Karpas-422 (cell line): Measurements from ENCODE around the gene CAMSAP2. TPM values are rescaled to one million over a fixed set of nuclear protein-coding genes. Genes with fewer than 3 reads are reported as not detected.

ENCODE experiments used
- DNase-seq: peaks from one replicate; pipeline ENCODE4 v3.0.0-alpha.2; 2015
- H2AFZ ChIP-seq: fragments of 200-600 bp; sonication (generic); 2 replicates; pipeline ENCODE4 v1.6.1; 2014; ENCODE audit warnings: antibody characterized with exemption, low read length, mixed read lengths
- H3K27ac ChIP-seq: fragments of 200-600 bp; sonication (generic); 2 replicates; pipeline ENCODE4 v1.5.1; 2014; ENCODE audit warnings: mild to moderate bottlenecking, low read length, moderate library complexity
- H3K27me3 ChIP-seq: fragments of 200-600 bp; sonication (generic); 2 replicates; pipeline ENCODE4 v1.6.1; 2014; ENCODE audit warnings: low read length, mixed read lengths
- H3K36me3 ChIP-seq: fragments of 200-600 bp; sonication (generic); 2 replicates; pipeline ENCODE4 v1.6.1; 2014; ENCODE audit warnings: low read length, mixed read lengths; ENCODE audit not compliant: insufficient read depth
- H3K4me1 ChIP-seq: fragments of 200-600 bp; sonication (generic); 2 replicates; pipeline ENCODE4 v1.6.1; 2014; ENCODE audit warnings: mild to moderate bottlenecking, low read length, mixed read lengths
- H3K4me2 ChIP-seq: fragments of 200-600 bp; sonication (generic); 2 replicates; pipeline ENCODE4 v1.6.1; 2014; ENCODE audit warnings: low read length, low read depth, mild to moderate bottlenecking; ENCODE audit not compliant: poor library complexity, severe bottlenecking
- H3K4me3 ChIP-seq: fragments of 200-600 bp; sonication (generic); 2 replicates; pipeline ENCODE4 v1.5.1; 2014; ENCODE audit warnings: mild to moderate bottlenecking, antibody characterized with exemption, low read length, mixed read lengths
- H3K79me2 ChIP-seq: fragments of 200-600 bp; sonication (generic); 2 replicates; pipeline ENCODE4 v1.6.1; 2014; ENCODE audit warnings: mild to moderate bottlenecking, low read length, mixed read lengths
- H3K9ac ChIP-seq: fragments of 200-600 bp; sonication (generic); 2 replicates; pipeline ENCODE4 v1.6.0; 2014; ENCODE audit warnings: low read length
- H3K9me2 ChIP-seq: fragments of 200-600 bp; sonication (generic), shearing (Covaris generic); replicated peaks from 2 replicates; pipeline ENCODE4 v1.6.0; 2014; ENCODE audit warnings: mild to moderate bottlenecking, low read length, moderate library complexity; ENCODE audit not compliant: insufficient read depth
- H3K9me3 ChIP-seq: fragments of 300-700, 200-600 bp; sonication (generic); 2 replicates; pipeline ENCODE4 v1.6.1; 2014; ENCODE audit warnings: low read length, mixed read lengths
- H4K20me1 ChIP-seq: fragments of 200-600 bp; sonication (generic); 2 replicates; pipeline ENCODE4 v1.6.1; 2014; ENCODE audit warnings: mild to moderate bottlenecking, antibody characterized with exemption, low read length, low read depth; ENCODE audit not compliant: insufficient read depth
- total RNA-seq: library from RNA; depleted of rRNA; stranded (reverse); fragments of >200 nt; shearing (Covaris generic); gene quantifications from 2 replicates; pipeline ENCODE4 v1.2.3, GENCODE V29; 2014; ENCODE audit warnings: low replicate concordance

The CAMSAP2 gene
- total RNA-seq, 1 experiment from 2014 or later = 56.5 TPM

DNA sequence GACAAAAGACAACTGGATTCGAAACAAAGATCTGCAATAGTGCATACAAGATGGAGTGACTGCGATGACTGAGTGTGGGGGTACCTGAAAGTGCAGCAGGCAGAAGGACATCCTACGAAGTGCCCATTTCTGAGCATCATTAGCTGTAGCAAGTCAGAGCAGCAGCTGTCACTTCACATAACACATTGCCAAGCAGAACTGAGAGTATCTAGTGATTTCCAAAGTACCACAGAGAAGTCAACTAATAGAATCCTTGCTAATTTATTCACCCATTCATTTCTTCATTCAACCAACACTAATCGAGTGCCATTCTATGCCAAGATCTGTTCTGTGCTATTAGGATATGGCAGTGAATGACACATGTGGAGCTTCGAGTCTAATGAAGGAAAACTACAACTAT lies 31.6 kb upstream of the CAMSAP2 start:
- Histone ChIP-seq H2AFZ (no peak overlapping the region), H3K4me3 (no peak overlapping the region), H3K27ac (no peak overlapping the region), H4K20me1 (no peaks in the 10 kb centered on the region), H3K9me2 (no peaks in the 10 kb centered on the region), H3K4me2 (no peak overlapping the region), H3K36me3 (no peaks in the 10 kb centered on the region), H3K27me3 (no peaks in the 10 kb centered on the region), H3K9ac (no peak overlapping the region), H3K4me1 (no peaks in the 10 kb centered on the region; the same call in 1 of the 2 replicates), H3K79me2 (no peaks in the 10 kb centered on the region), H3K9me3 (no peaks in the 10 kb centered on the region)
- DNase-seq = no peak

GRCh38 chr1:200708161-200708560 lies 30.5 kb upstream of the CAMSAP2 start:
- no peaks in the 10 kb centered on the region for H3K27me3 ChIP-seq
- no peak overlapping the region for H3K27ac ChIP-seq
- no peaks in the 10 kb centered on the region for H3K9me3 ChIP-seq
- H3K4me1 ChIP-seq = no peaks in the 10 kb centered on the region; the same call in 1 of the 2 replicates
- H3K9ac ChIP-seq = no peak overlapping the region
- H3K4me3 ChIP-seq = no peak overlapping the region
- no peaks in the 10 kb centered on the region for H3K36me3 ChIP-seq
- no peak for DNase-seq
- no peak overlapping the region for H3K4me2 ChIP-seq
- no peaks in the 10 kb centered on the region for H4K20me1 ChIP-seq
- H3K9me2 ChIP-seq = no peaks in the 10 kb centered on the region
- no peak overlapping the region for H2AFZ ChIP-seq
- no peaks in the 10 kb centered on the region for H3K79me2 ChIP-seq

- Histone ChIP-seq H2AFZ (no peak overlapping the region), H3K36me3 (no peaks in the 10 kb centered on the region), H3K27me3 (no peaks in the 10 kb centered on the region), H3K9me2 (no peaks in the 10 kb centered on the region), H3K4me3 (no peak overlapping the region), H3K9ac (no peak overlapping the region), H3K79me2 (no peaks in the 10 kb centered on the region), H3K9me3 (no peaks in the 10 kb centered on the region), H3K27ac (no peak overlapping the region), H4K20me1 (no peaks in the 10 kb centered on the region), H3K4me2 (no peak overlapping the region), H3K4me1 (no peaks in the 10 kb centered on the region)
- no peak for DNase-seq
Measured at GRCh38 chr1:200708769-200709168, 29.9 kb upstream of the CAMSAP2 start.

- no peak overlapping the region for H2AFZ ChIP-seq
- no peaks in the 10 kb centered on the region for H3K36me3 ChIP-seq
- H3K9me2 ChIP-seq = no peaks in the 10 kb centered on the region
Measured at GRCh38 chr1:200710166-200710565, 28.5 kb upstream of the CAMSAP2 start.

DNA sequence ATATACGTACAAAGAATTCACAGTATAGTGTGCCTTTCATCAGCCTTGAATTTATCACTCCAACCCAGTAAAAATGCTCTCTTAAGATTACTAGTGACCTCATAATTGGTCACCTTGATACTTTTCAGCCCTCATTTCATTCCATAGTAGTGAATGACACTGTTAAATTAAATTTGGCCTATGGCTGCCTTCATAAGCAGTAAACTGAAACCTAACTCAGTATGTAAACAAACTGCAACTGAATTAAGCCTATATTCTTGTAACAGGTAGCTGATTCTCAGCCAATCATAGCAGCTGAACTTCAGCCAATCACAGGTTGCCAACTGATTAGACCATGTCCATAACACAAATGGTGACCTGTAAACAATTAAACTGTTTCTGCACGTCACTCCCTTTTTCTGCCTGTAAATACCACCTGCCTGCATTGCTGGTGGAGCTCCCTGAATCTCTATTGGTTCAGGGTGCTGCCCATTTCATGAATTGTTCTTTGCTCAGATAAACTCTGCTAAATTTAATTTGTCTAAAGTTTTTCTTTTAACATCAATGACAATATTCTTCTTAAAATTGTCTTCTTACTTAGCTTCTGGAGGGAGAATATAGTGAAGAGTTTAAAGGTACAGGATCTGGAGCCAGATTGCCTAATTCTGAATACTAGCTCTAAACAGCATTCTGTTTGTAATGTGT lies 24.0 kb upstream of the CAMSAP2 start:
- Histone ChIP-seq H4K20me1 (no peaks in the 10 kb centered on the region), H3K4me1 (peaks cover 2% of the 10 kb centered on the region; the same call in 1 of the 2 replicates), H3K4me3 (no peak overlapping the region), H3K79me2 (no peaks in the 10 kb centered on the region), H3K4me2 (no peak overlapping the region), H3K27me3 (peaks cover 3% of the 10 kb centered on the region; the same call in 1 of the 2 replicates), H3K9me3 (no peaks in the 10 kb centered on the region), H3K9ac (no peak overlapping the region), H3K36me3 (no peaks in the 10 kb centered on the region), H3K9me2 (no peaks in the 10 kb centered on the region), H3K27ac (no peak overlapping the region), H2AFZ (no peak overlapping the region)
- DNase-seq = no peak

More at GRCh38 chr1:200710166-200710565, 28.5 kb upstream of the CAMSAP2 start:
- Histone ChIP-seq H3K9ac (no peak overlapping the region), H3K27me3 (no peaks in the 10 kb centered on the region), H4K20me1 (no peaks in the 10 kb centered on the region), H3K4me1 (no peaks in the 10 kb centered on the region), H3K4me3 (no peak overlapping the region), H3K79me2 (no peaks in the 10 kb centered on the region), H3K4me2 (no peak overlapping the region), H3K9me3 (no peaks in the 10 kb centered on the region), H3K27ac (no peak overlapping the region)
- DNase-seq = no peak

- Histone ChIP-seq H2AFZ (no peak overlapping the region), H3K4me3 (no peak overlapping the region), H3K27me3 (peaks cover 3% of the 10 kb centered on the region; the same call in 1 of the 2 replicates), H3K27ac (no peak overlapping the region), H4K20me1 (no peaks in the 10 kb centered on the region), H3K9me3 (no peaks in the 10 kb centered on the region), H3K9me2 (no peaks in the 10 kb centered on the region), H3K4me1 (peaks cover 12% of the 10 kb centered on the region), H3K4me2 (no peak overlapping the region), H3K36me3 (no peaks in the 10 kb centered on the region), H3K79me2 (no peaks in the 10 kb centered on the region), H3K9ac (no peak overlapping the region)
- no peak for DNase-seq
Measured at GRCh38 chr1:200720199-200720598, 18.5 kb upstream of the CAMSAP2 start.

DNA sequence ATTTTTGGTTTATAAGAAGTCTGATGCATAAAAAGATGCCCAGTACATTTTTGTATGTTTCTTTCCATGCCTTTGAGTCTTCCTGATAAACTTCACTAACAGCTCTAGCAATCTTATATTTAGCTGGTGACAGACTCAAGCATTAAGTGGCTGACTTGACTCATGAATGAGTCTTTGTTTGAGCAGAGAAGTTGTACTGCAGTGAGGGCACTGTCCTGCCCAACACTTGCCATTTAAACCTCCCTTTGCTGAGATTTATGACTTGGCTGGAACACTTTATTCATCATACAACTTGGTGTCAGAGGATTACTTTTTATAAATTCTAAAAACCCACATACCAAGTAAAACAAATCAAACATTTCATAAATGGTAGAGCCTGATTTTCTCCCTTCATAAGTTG lies 14.6 kb upstream of the CAMSAP2 start:
- Histone ChIP-seq H2AFZ (no peak overlapping the region), H3K9me2 (no peaks in the 10 kb centered on the region), H3K79me2 (no peaks in the 10 kb centered on the region), H3K27me3 (no peaks in the 10 kb centered on the region), H3K9me3 (no peaks in the 10 kb centered on the region), H3K27ac (no peak overlapping the region), H3K9ac (no peak overlapping the region), H3K4me2 (no peak overlapping the region), H3K4me3 (no peak overlapping the region), H3K4me1 (peaks cover 12% of the 10 kb centered on the region), H4K20me1 (no peaks in the 10 kb centered on the region), H3K36me3 (no peaks in the 10 kb centered on the region)
- DNase-seq = no peak

- no peak overlapping the region for H2AFZ ChIP-seq
- no peaks in the 10 kb centered on the region for H3K36me3 ChIP-seq
- DNase-seq = no peak
- H4K20me1 ChIP-seq = no peaks in the 10 kb centered on the region
- H3K27ac ChIP-seq = no peak overlapping the region
- peaks cover 4% of the 10 kb centered on the region; the same call in 1 of the 2 replicates for H3K4me1 ChIP-seq
- H3K79me2 ChIP-seq = no peaks in the 10 kb centered on the region
- no peaks in the 10 kb centered on the region for H3K9me3 ChIP-seq
- no peak overlapping the region for H3K9ac ChIP-seq
- no peaks in the 10 kb centered on the region for H3K27me3 ChIP-seq
- H3K4me3 ChIP-seq = no peak overlapping the region
- H3K9me2 ChIP-seq = no peaks in the 10 kb centered on the region
- no peak overlapping the region for H3K4me2 ChIP-seq
Measured at GRCh38 chr1:200727257-200727656, 11.4 kb upstream of the CAMSAP2 start.
